GM21737 (cell line): ENCODE measurements around the gene GRM4.
"Not testable (repeated sequence)": the region's sequence is repeated elsewhere in the genome, so short reads cannot be mapped to it uniquely, and the experiment has no call there.

Experiments
- ATAC-seq: cut with Tn5 transposase; IDR thresholded peaks from one replicate; pipeline ENCODE4 v1.9.1; 2021; ENCODE audit warnings: mild to moderate bottlenecking, moderate library complexity; ENCODE audit not compliant: unreplicated experiment

Gene GRM4

DNA sequence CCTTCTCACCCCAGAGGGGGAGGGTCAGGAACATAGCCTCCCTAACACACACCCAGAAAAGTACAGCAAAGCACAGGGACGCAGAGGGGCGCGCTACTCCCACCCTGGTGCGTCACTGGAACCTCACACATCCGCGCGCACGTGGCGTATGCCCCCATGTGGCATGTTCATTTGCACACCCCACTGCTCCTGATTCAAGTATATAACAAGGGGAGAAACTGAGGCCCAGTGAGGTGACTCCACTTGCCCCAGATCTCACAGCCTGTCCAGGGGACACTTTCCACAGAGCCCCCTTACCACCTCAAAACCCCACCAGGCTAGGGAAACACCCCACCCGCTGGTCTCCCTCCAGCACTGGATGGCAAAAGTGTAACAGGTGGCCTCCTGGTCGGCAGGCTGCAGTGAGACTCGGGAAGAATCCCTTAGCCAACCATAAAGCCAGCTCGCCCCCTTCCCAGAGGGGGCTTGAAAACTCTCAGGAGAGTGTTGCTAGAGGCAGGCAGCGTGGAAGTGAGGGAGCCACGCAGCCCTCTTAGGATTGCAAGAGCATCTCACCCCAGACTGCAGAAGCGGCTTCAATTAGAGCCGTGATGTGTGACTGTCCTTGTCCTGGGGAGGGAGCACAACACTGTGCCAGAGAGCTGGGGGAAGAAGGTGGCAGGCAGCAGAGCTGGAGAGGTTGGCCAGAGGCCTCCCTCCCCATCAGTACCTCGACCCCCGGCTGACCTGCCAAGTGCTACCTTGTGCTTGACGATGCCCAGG, at the start of gene GRM4:
Gene GRM4 (minus strand): TSS at position 67 of the 762 bp plus-strand sequence. CDS start 12,591 bp downstream, outside the sequence.
- ATAC-seq: no peak

DNA sequence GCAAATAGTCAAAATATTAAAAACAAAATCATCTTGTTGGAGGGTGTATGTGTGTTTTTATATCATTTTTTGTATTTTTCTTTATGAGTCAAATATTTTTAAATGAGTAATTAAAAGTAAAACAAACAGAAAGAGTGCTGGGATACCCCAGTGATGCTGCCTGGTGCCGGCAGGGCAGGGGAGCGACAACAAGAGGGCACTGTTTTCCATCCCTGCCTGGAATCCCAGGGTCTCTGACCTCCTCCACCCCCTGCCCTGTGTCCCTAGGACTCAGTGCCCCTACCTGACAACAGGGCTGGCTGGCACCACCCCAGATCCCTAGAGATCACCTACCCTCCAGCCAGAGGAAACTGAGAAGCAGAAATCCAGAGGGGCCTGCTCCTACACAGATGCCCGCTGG, 48.9 kb upstream of the GRM4 start:
- ATAC-seq: no peak

DNA sequence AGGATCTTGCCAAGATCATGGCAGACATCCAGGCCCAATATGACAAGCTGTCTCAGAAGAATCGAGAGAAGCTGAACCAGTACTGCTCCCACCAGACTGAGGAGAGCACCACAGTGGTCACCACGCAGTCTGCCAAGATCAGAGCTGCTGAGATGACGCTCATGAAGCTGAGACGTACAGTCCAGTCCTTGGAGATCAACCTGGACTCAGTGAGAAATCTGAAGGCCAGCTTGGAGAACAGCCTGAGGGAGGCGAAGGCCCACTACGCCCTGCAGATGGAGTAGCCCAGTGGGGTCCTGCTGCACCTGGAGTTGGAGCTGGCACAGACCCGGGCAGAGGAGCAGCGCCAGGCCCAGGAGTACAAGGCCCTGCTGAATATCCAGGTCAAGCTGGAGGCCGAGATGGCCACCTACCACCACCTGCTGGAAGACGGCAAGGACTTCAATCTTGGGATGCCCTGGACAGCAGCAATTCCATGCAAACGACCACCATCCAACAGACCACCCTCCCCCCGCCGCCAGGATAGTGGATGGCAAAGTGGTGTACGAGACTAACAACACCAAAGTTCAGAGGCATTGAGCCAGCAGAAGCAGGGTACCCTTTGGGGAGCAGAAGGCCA, 44.7 kb upstream of the GRM4 start:
- no peak for ATAC-seq

DNA sequence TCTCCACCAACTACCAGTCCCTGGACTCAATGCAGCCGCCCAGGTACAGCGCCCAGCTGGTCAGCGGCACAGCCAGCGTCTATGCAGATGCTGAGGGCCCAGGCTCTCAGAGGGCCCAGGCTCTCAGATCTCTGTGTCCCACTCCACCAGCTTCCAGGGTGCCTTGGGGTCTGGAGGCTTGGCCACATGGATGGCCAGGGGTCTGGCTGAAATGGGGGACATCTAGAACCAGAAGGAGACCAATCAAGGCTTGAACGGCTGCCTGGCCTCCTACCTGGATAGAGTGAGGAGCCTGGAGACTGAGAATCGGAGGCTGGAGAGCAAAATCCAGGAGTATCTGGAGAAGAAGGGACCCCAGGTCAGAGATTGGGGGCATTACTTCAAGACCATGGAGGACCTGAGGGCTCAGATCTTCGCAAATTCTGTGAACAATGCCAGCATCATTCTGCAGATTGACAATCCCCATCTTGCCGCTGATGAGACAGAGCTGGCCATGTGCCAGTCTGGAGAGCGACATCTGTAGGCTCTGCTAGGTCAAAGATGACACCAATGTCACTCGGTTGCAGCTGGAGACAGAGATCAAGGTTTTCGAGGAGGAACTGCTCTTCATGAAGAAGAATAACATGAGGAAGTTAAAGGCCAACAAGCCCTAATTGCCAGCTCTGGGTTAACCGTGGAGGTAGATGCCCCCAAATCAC, 44.1 kb upstream of the GRM4 start:
- no peak for ATAC-seq

DNA sequence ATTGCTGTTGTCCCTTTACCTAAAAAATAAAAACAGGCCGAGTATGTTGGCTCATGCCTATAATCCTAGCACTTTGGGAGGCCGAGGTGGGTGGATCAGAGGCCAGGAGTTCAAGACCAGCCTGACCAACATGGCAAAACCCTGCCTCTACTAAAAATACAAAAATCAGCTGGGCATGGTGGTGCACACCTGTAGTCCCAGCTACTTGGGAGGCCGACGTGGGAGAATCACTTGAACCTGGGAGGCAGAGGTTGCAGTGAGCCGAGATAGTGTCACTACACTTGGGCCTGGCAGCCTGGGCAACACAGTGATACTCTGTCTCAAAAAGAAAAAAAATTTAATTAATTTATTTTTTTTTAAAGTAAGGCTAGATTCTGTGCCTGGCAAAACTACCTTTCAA, 38.8 kb upstream of the GRM4 start:
- not testable (repeated sequence) for ATAC-seq

DNA sequence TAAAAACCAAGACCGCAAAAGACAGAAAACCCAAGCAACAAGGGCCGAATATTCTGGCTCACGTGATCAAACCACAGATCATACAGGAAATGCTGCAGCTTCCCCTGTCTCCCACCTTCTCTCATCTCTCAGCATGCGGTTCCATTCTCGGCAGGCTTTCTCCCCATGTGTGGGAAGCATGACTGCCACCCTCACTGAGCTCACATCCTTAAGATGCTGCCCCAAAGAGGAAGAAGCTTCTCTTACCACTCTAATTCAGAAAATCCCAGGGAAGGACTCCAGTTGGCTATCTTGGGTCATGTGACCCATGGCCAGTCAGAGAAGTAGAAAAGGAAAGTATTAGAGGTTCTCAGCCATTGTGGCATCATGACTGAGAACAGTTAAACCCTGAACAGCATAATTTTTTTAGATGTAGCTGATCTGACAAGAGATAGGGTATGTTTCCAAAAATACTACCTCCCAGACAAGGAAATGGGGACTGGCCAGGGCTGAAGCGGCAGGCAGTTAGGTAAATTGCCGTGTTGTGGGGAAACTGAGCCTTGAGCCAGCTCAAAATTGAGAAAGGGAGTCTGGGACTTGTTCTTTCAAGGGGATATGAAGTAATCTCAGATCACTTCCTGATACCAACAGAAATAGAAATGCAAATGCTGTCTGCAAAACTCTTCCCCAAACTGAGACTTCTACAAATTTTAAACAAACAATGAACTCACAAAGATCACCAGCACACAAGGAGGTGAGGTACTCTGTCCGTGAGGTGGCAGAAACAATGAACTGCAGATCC, 37.1 kb upstream of the GRM4 start:
- ATAC-seq: no peak

DNA sequence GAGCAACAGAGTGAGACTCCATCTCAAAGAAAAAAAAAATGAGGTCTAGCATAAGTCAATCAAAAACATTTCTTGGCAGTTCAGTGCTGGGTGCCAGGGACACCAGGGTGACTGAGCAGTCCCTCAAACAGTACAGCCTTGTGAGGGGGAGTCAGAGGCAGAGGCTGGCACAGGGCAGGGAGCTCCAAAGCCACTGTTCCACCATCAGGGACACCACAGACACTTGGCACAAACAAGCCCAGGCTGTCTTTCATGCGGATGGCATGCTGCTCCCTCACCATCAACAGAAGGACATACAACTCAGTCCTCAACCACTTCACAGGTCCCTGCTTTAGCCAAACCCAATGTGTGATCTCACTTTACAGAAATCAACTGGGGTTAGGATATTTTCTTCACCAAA, 36.0 kb upstream of the GRM4 start:
- ATAC-seq: no peak

- ATAC-seq: no peak
Observed at GRCh38 chr6:34179106-34179720, 33.3 kb upstream of the GRM4 start.

DNA sequence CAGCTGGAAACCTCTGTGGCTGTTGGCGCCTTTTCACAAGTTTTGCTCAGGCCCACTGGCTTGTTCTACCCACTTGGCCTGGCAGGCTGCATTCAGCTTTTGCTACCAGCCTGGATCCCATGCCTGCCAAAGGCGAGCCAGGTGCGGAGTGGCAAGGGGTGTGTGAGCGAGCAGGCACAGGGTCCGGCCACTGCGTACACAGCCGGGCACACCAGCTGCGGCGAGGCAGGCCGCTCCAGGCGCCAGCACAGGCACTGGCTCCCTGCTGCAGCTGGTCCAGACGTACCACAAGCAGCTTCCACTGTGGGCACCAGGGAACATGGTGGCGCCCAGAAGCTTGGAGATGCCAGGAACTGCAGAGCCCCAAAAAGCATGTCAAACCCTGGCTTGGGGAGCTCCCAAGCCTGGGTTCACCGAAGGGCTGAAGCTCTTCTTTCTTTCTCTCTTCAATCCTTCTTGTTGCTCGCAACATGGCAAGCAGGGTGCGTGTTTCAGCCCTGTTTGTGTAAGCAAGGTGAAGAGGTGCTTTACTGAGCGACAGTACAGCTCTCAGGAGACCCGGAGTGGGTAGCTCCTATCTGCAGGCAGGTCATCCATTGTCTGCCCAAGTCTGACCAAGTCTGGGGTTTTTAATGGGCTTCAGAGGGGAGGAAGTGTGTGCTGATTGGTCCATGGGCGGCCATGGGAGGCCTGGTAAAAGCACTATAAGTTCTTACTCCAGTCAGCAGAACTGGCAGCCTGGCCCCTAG, 32.6 kb upstream of the GRM4 start:
- ATAC-seq: no peak

DNA sequence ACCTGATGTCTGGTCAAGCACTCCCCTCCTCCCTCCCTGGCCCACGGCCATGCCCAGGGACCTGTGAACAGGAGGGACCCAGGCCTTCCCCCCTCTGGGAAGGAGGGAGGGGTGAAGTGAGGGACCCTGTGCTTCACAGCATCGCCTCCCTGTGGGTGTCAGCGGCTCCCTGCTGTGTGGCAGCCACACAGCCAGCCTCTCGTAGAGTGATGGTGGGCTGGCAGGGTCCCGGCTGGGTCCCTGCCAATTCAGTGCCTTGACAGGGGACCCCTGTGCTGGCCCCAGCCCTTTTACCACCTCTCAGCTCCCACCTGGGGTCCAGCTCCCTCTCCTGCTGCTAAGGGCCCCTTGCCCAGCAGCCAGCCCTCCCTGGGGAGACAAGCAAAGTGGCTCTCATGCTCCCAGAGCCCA, 31.3 kb upstream of the GRM4 start:
- no peak for ATAC-seq

- ATAC-seq: no peak
Observed at GRCh38 chr6:34176261-34177031, 30.6 kb upstream of the GRM4 start.

- no peak for ATAC-seq
Observed at GRCh38 chr6:34174846-34175399, 29.0 kb upstream of the GRM4 start.

- ATAC-seq: no peak
Observed at GRCh38 chr6:34172961-34173775, 27.3 kb upstream of the GRM4 start.

DNA sequence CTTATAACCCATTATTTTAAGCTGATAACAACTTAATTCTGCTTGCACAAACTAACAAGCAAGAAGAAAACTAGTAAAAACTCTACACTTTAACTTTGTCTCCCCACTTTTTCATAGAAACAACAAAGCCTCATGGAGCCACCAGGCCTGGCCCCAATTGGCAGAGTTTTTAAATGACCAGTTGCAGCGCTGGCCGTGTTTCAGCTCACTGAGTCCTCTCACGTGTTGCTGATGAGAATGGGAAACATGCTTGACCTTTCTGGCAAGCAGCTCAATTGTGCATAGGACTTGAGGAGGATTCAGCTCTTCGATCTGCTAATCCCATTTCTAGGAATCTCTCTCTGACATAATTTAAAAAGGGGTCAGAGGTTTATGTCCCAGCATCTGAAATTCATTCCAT, 24.5 kb upstream of the GRM4 start:
- no peak for ATAC-seq

- no peak for ATAC-seq
Observed at GRCh38 chr6:34169897-34170296, 24.0 kb upstream of the GRM4 start.

GRCh38 chr6:34161857-34162515, 16.1 kb upstream of the GRM4 start:
- no peak for ATAC-seq

GRCh38 chr6:34159844-34160243, 14.0 kb upstream of the GRM4 start:
- ATAC-seq: no peak

DNA sequence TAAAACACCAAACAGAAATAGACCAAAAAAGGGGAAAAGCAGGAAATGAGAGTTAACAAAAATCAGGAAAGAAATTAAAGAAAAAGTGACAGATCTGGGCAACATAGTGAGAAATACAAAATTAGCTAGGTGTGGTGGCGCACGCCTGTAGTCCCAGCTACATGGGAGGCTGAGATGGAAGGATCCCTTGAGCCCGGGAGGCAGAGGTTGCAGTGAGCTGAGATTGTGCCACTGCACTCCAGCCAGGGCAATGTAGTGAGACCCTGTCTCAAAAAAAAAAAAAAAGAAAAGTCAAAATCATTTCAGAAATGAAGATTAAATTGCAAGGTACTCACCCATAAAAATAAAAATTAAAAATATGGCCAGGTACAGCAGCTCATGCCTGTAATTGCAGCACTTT, 13.0 kb upstream of the GRM4 start:
- no peak for ATAC-seq
